ENCODE measurements around the gene STOX2. TPM values are rescaled to one million over a fixed set of nuclear protein-coding genes. Genes with fewer than 3 reads are reported as not detected.

STOX2 gene
- total and polyA plus RNA-seq, 12 donors = 2.2 to 25.5 (median 13.7) TPM

GRCh38 chr4:183878251-183878970 is 26.7 kb upstream of the STOX2 start:
- Histone ChIP-seq H3K9me3 (no peaks in the 10 kb centered on the region), H3K27ac (no peak overlapping the region), H3K4me1 (peaks cover 0 to 27% (median 17%) of the 10 kb centered on the region in 9 donors), H3K36me3 (no peaks in the 10 kb centered on the region), H3K4me3 (no peak overlapping the region), H3K27me3 (no peaks in the 10 kb centered on the region)
- TF ChIP-seq, protein P1, sequence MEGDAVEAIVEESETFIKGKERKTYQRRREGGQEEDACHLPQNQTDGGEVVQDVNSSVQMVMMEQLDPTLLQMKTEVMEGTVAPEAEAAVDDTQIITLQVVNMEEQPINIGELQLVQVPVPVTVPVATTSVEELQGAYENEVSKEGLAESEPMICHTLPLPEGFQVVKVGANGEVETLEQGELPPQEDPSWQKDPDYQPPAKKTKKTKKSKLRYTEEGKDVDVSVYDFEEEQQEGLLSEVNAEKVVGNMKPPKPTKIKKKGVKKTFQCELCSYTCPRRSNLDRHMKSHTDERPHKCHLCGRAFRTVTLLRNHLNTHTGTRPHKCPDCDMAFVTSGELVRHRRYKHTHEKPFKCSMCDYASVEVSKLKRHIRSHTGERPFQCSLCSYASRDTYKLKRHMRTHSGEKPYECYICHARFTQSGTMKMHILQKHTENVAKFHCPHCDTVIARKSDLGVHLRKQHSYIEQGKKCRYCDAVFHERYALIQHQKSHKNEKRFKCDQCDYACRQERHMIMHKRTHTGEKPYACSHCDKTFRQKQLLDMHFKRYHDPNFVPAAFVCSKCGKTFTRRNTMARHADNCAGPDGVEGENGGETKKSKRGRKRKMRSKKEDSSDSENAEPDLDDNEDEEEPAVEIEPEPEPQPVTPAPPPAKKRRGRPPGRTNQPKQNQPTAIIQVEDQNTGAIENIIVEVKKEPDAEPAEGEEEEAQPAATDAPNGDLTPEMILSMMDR (IDR thresholded peaks at IDR 0.05) = no peak
- intact Hi-C loops (cut with DNase I) = loop anchor here in 4 of 10 donors (5.0 to 10.0 kb wide), 3 partner anchors 36 to 106 kb away; no protein-coding TSS in a partner anchor
- ATAC-seq (no peak), DNase-seq (no peak)
- 92 to 94% methylated on average over 4 of the region's 4 CpGs for WGBS, 2 donors

DNA sequence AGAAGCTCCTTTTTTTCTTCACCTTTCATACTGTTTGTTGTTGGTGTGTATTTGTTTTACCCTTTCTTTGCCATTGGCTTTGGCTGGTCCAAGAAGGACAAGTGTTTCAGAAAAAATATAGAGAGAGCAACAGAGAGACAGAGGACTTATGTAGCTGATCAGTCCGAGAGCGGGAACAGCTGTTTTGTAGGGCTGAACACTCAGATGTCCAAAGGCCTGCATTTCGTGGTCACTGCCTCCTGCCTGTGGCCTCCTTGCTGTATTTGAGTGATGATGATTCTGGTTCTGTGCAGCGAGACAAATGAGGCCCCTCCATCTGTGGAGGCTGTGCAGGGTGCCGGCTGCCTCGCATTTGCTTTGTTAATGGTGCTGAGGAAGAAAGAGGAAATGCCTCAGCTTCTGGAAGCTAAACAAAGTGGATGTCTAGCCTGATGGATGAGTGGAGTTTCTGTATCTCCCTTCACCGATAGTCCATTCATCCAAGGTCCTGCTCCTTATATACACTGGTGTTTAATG is 19.8 kb upstream of the STOX2 start:
- Histone ChIP-seq H3K4me1 (peaks cover 0 to 3% (median 0%) of the 10 kb centered on the region in 9 donors), H3K4me3 (no peak overlapping the region), H3K9me3 (no peaks in the 10 kb centered on the region), H3K27me3 (no peaks in the 10 kb centered on the region), H3K27ac (no peak overlapping the region), H3K36me3 (no peaks in the 10 kb centered on the region)
- intact Hi-C loops (cut with DNase I) = no loop called here
- ATAC-seq (no peak), DNase-seq (no peak)
- WGBS, 2 donors = 81 to 87% methylated on average over 7 of the region's 7 CpGs
- TF ChIP-seq, protein P1 (IDR thresholded peaks at IDR 0.05) = no peak

DNA sequence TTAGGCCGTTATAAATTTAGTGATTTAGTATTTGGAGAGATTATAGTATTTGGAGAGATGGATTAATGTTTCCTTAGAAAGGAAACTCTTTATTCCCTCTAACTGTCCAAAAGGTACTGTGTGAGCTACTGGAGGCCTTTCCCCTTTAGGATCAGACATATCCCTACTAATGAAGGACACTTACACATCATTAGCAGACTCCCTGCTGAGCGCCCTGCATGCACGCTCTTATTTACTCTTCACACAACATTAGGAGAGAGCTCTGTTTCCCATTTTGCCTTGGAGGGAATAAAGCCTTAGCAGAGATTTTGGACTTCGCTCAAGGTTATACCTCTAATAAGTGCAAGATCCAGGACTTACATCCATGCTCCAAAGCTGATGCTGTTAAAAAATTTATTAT is 17.8 kb upstream of the STOX2 start:
- DNase-seq = no peak
- WGBS, 2 donors = 95 to 96% methylated on average over 4 of the region's 4 CpGs
- ATAC-seq = no peak
- H3K27ac ChIP-seq = no peak overlapping the region
- H3K36me3 ChIP-seq = no peaks in the 10 kb centered on the region
- no peaks in the 10 kb centered on the region for H3K9me3 ChIP-seq
- H3K4me1 ChIP-seq = peaks cover 0 to 3% (median 0%) of the 10 kb centered on the region in 9 donors
- TF ChIP-seq, protein P1 (IDR thresholded peaks at IDR 0.05) = no peak
- no peaks in the 10 kb centered on the region for H3K27me3 ChIP-seq
- no peak overlapping the region for H3K4me3 ChIP-seq
- intact Hi-C loops (cut with DNase I) = no loop called here

DNA sequence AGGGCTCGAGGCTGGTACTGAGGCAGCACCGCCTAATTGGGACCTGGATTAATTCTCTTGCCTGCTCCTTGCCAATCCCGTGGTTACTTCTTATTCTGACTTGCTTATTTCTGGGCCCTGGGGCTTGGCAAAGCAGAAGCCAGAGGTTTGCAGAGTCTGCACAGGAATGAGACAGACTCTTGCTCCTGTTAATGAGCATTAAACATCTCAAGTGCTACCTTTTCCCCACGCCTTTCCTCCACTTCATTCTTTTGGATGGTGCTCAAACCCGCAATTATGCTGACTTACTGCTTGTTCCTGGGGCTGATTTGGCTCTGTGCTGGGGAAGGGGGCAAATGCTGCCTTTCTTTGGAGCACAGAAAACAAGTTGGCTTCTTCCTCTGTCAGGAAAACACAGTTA is 16.5 kb upstream of the STOX2 start:
- H3K4me3 ChIP-seq = no peak overlapping the region
- H3K4me1 ChIP-seq = peaks cover 0 to 3% (median 0%) of the 10 kb centered on the region in 9 donors
- TF ChIP-seq, protein P1 (IDR thresholded peaks at IDR 0.05) = no peak
- H3K27me3 ChIP-seq = no peaks in the 10 kb centered on the region
- intact Hi-C loops (cut with DNase I) = no loop called here
- H3K9me3 ChIP-seq = no peaks in the 10 kb centered on the region
- WGBS, 2 donors = 86 to 90% methylated on average over 5 of the region's 5 CpGs
- H3K36me3 ChIP-seq = no peaks in the 10 kb centered on the region
- DNase-seq (no peak), ATAC-seq (no peak)
- no peak overlapping the region for H3K27ac ChIP-seq
